Measurements from ENCODE around the gene LRTM2.
"Not testable (repeated sequence)": the region's sequence is repeated elsewhere in the genome, so short reads cannot be mapped to it uniquely, and the experiment has no call there.

LRTM2 gene

GRCh38 chr12:1812650-1813302, 7.6 kb upstream of the LRTM2 start:
- no peak for DNase-seq

- no peak for DNase-seq
Observed at GRCh38 chr12:1814266-1814665, 6.1 kb upstream of the LRTM2 start.

- DNase-seq: no peak
Observed at GRCh38 chr12:1815108-1815507, 5.3 kb upstream of the LRTM2 start.

DNA sequence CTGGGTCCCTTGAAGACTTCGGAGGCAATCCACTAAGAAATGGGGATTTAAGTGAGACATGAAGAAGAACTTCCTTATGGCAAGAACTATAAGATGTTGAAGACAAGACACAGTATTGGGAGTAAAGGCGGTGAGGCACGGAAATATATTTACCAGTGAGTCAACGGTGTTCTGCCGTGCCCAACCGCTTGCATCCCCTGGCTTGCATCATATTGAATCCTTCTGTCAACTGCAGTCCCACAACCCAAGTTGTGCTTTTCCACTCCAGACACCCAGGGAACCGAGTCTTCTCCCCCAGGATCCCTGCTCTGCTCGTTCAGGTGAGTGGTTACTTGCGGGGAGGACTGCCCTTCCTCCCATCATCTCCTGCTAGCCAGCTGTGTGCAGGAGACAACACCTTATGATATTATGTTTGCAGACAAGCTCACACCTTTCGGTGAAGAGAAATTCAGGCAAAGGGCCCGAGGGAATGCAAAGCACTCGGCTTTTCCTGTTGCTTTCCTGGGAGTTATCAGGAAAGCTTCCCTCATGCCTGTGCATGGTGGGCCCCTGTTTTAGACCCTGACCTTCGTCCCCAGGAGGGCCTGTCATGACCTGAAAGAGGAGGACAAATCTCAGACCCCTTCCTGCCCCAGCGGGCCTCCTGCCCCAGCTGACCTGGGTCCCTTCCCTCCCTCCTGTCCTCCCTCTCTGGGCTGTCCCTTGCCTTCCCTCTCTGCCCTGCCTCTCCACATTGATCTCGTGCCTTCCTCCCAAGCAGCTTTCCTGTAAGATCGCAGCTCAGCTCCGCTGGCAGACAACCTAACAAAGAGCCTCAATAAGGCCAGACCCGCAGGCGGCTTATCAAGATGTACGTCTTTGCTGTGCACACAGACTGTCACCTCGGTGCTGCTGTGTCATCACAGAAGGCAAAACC, 4.3 kb upstream of the LRTM2 start:
- no peak for DNase-seq

- DNase-seq: no peak
Observed at GRCh38 chr12:1816730-1817348, 3.5 kb upstream of the LRTM2 start.

- not testable (repeated sequence) for DNase-seq
Observed at GRCh38 chr12:1817928-1818327, 2.4 kb upstream of the LRTM2 start.

DNA sequence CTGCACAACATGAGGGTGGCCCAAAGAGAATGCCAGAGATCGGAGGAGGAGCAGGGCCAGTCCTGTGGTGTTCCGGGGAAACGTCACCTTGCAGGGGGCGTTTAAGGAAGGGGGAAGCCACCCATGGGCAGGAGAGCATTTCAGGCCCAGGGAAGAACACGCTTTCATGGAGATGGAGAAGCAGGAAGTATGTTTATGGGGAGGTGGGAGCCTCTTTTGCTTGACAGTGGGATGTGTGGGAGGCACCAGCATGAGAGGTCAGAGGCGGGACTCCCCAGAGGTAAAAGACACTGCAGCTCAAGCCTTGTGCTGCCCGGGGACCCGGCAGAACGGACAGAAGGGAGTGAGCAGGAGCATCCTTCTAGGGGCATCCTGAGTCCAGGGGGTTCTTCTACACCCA, 1.3 kb upstream of the LRTM2 start:
- DNase-seq: no peak

- no peak for DNase-seq
Observed at GRCh38 chr12:1819571-1819970, 794 bp upstream of the LRTM2 start.

DNA sequence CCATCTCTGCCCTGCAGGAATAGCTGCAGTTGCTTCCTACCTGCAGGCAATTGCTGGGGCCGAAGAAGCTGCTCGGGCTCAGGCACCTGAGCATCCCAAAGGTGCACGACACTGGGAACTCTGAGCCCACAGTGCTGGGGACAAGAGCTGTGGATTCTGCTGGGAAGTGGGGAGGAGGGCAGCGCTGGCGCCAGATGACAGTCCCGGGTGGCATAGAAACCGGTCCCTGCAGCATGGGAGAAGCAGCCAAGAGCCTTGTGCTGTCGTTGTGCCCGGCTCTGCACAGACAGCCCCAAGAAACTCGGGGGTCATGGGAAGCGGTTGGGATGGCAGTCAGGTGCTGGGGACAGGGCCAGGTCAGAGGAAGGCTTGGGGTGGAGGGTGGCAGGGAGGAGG, 529 bp downstream of the LRTM2 start:
- no peak for DNase-seq

DNA sequence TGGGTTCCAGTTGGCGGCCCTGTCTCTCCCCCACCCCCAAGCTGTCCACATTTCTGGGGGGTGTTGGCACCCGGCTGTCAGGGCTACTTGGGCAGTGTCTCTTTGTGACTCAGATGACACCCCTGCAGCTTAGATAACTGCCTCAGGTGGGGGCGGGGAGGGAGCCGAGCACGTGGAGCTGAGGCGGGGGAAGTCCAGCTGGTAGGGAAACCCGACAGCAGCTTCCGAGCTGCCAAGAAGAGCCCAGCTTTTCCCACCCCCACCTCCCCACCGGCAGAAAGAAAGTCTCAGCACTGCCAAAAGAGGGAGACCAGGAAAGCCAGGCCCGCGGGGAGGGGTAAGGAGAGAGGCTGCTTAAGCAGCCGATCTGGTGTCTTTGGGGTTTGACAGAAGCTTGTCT, 1.4 kb downstream of the LRTM2 start:
- DNase-seq: no peak

DNA sequence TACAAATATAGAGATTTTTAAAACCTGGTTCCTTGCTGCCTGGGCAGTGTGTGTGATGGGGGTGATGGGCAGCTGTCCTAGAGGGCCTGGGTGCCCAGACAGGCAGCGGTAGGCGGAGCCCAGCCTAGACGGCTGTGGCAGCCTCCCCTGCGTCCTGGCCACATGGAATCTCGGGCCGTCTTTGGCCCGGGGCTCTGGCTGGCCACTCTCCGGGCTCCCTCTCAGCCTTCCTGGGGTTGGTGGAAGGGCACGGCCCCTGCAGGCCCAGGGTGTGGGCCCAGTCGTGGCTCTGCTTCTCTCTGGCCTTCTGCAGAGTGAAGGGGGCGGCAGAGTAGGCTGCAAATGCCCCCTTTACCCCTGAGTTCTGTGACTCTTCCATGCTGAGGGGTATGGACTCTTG, 2.3 kb downstream of the LRTM2 start:
- DNase-seq: no peak

GRCh38 chr12:1823237-1823636, 2.9 kb downstream of the LRTM2 start:
- no peak for DNase-seq

- DNase-seq: no peak
Observed at GRCh38 chr12:1825382-1826102, 5.2 kb downstream of the LRTM2 start.

DNA sequence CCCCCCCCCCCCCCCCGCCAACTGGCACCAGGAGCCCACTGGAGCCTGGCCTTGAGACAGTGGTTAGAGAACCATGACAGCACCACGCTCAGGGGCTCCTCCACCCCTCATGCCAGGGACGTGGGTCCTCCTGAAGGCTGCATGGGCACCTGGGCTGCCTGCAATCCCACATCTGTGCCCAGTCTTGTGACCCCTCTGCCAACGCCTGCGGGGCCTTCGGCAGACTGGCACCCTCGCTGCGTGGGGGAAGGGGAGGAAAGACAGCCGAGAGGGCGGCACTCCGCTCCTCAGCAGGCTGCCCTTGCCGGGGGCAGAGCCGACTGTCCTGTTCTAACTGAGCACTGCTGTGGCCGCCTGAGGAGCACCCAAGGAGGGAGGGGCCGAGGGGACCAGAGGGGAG, 6.0 kb downstream of the LRTM2 start:
- DNase-seq: no peak

DNA sequence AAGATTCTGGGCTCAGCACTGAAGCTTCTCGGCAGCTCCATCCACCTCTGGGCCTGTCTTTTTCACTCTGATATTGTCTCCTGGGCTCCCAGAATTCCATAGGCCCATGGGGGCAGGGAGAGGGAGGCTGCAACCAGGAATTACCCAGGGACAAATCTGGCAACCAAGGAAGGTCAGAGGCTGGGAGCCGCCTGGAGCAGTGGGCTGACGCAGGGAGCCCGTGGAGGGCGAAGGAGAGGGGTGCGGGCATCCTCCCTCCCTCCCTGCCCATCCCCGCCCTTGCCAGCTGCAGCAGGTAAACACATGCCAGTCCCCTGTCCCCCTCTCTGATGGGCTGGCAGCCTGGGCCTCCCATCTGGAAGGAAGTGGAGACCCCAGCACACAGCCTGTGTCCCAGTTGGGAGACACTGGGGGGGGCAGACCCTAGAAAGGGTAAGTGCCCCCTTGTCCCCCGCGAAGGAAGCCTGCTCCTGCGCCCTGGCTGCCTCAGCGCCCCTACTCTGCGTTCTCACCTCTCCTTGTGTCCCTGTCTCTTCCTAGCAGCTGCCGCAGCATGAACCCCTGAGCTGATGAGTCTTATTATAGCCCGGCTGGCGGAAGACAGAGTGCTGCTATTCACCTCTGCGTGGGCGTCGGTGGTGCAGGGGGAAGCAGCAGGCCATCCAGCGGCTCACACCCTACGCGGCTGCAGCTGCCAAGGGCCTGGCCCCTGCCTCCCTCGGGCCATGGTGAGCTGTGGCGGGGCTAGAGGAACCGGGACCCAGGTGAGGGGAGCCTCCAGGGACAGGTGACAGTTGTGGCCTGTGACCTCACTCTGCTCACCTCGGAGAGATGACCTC, 6.7 kb downstream of the LRTM2 start:
- DNase-seq: no peak

GRCh38 chr12:1827826-1828805, 7.8 kb downstream of the LRTM2 start:
- DNase-seq: no peak

- DNase-seq: no peak
Observed at GRCh38 chr12:1828856-1829255, 8.5 kb downstream of the LRTM2 start.

- no peak for DNase-seq
Observed at GRCh38 chr12:1829306-1829900, 9.0 kb downstream of the LRTM2 start.

DNA sequence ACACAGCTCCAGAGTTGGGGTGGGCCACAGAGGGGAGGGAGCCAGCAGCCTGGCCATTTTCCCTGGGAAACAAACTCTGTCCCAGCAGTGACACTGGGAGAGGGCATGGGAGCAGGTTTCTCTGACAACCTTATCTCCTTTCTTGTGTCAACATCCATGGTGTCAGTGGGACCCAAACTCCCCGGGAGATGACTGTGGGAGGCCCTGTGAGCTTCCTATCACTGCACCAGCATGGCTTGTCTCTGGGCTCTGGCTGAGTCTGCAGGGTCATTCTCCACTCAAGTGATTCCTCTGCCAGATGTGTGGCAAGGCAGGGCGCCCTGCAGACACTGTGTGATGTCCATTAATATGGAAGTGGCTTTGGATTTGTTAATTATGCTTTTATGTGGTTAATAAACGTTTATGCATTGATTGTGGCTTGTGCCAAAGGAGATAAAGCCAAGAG, 10.1 kb downstream of the LRTM2 start:
- no peak for DNase-seq

Data from NCI-H2107 (cell line).